HEK293T (cell line): Measurements from ENCODE around the gene PTPRM.

ENCODE experiments used
- ARNT ChIP-seq: fragments of 450-650 bp; IDR thresholded peaks from 2 replicates; pipeline ENCODE4 v1.6.1; 2017; ENCODE audit warnings: mild to moderate bottlenecking
- ELF4 ChIP-seq: fragments of 450-650 bp; IDR thresholded peaks from 2 replicates; pipeline ENCODE4 v1.6.1; 2017; ENCODE audit warnings: antibody characterized with exemption
- FOXM1 ChIP-seq: fragments of 450-650 bp; IDR thresholded peaks from 2 replicates; pipeline ENCODE4 v1.6.1; 2017; ENCODE audit warnings: mild to moderate bottlenecking, borderline replicate concordance
- HDGF ChIP-seq: fragments of 450-650 bp; IDR thresholded peaks from 2 replicates; pipeline ENCODE4 v1.6.1; 2017; ENCODE audit warnings: antibody characterized with exemption, borderline replicate concordance
- NFRKB ChIP-seq: fragments of 450-650 bp; IDR thresholded peaks from 2 replicates; pipeline ENCODE4 v1.6.1; 2016; ENCODE audit warnings: mild to moderate bottlenecking, moderate library complexity
- SUZ12 ChIP-seq: fragments of 450-650 bp; IDR thresholded peaks from 2 replicates; pipeline ENCODE4 v1.6.1; 2016; ENCODE audit warnings: mild to moderate bottlenecking
- TARDBP ChIP-seq: fragments of 450-650 bp; IDR thresholded peaks from 2 replicates; pipeline ENCODE4 v1.6.1; 2016
- ZNF384 ChIP-seq: fragments of 450-650 bp; IDR thresholded peaks from 2 replicates; pipeline ENCODE4 v1.6.1; 2016
- TF ChIP-seq, protein P1 (sequence below): fragments of 450-650 bp; IDR thresholded peaks from 2 replicates; pipeline ENCODE4 v1.6.1; 2016

DNA sequence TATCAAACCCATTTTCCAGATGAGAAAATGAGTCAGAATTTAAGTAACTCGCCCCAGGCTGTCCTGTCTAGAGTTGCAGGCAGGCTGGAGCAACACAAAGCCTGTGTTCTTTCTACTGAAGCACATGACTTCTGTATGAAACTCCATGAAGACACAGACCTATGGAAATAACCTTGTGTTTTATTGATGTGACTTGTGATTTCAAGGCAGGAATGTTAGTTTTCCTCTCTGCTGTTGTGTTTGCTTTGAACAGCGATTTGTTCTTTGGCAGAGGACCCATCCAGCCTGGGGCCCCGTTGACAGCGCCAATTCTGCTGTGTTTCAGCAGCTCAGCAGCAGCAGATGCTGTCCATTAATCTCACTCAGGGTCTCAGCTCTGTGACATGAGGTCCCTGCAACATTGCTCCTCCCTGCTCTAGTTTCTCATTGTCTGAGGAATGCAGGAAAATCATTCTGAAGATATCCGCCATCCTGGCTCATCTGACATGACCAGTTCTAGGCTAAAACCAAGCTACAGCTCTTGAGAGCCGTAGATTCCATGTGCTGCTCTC is 697.8 kb downstream of the PTPRM start:
- no peak for TF ChIP-seq SUZ12
- TF ChIP-seq FOXM1, result no peak
- TF ChIP-seq, protein P1, sequence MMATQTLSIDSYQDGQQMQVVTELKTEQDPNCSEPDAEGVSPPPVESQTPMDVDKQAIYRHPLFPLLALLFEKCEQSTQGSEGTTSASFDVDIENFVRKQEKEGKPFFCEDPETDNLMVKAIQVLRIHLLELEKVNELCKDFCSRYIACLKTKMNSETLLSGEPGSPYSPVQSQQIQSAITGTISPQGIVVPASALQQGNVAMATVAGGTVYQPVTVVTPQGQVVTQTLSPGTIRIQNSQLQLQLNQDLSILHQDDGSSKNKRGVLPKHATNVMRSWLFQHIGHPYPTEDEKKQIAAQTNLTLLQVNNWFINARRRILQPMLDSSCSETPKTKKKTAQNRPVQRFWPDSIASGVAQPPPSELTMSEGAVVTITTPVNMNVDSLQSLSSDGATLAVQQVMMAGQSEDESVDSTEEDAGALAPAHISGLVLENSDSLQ, result no peak
- no peak for TF ChIP-seq ZNF384
- TF ChIP-seq NFRKB, result no peak
- TF ChIP-seq TARDBP, result no peak
- no peak for TF ChIP-seq ARNT
- no peak for TF ChIP-seq ELF4
- TF ChIP-seq HDGF, result no peak
